Measurements from ENCODE around the gene PPFIA1. TPM values are rescaled to one million over a fixed set of nuclear protein-coding genes. Genes with fewer than 3 reads are reported as not detected.

The PPFIA1 gene
- total RNA-seq, 1 donor = 37.1 TPM

GRCh38 chr11:70307176-70307575 is 36.7 kb downstream of the PPFIA1 start:
- TF ChIP-seq CTCF (IDR thresholded peaks at IDR 0.05; ENCODE audit: insufficient read depth, low read length) = no peak
- H3K4me3 ChIP-seq (ENCODE audit: low read depth, low read length) = no peak overlapping the region
- DNase-seq (ENCODE audit: low read depth) = peak; percentile 44

GRCh38 chr11:70311616-70312015 is 41.1 kb downstream of the PPFIA1 start:
- H3K4me3 ChIP-seq (ENCODE audit: low read depth, low read length) = no peak overlapping the region
- DNase-seq (ENCODE audit: low read depth) = no peak
- no peak for TF ChIP-seq CTCF (IDR thresholded peaks at IDR 0.05; ENCODE audit: insufficient read depth, low read length)

- DNase-seq (ENCODE audit: low read depth) = no peak
- TF ChIP-seq CTCF (IDR thresholded peaks at IDR 0.05; ENCODE audit: insufficient read depth, low read length) = no peak
- no peak overlapping the region for H3K4me3 ChIP-seq (ENCODE audit: low read depth, low read length)
Measured at GRCh38 chr11:70312401-70313357, 42.2 kb downstream of the PPFIA1 start.

- no peak for DNase-seq (ENCODE audit: low read depth)
- no peak for TF ChIP-seq CTCF (IDR thresholded peaks at IDR 0.05; ENCODE audit: insufficient read depth, low read length)
- no peak overlapping the region for H3K4me3 ChIP-seq (ENCODE audit: low read depth, low read length)
Measured at GRCh38 chr11:70313945-70314344, 43.5 kb downstream of the PPFIA1 start.

- no peak for DNase-seq (ENCODE audit: low read depth)
- TF ChIP-seq CTCF (IDR thresholded peaks at IDR 0.05; ENCODE audit: insufficient read depth, low read length) = no peak
- no peak overlapping the region for H3K4me3 ChIP-seq (ENCODE audit: low read depth, low read length)
Measured at GRCh38 chr11:70314730-70315129, 44.2 kb downstream of the PPFIA1 start.

- TF ChIP-seq CTCF (IDR thresholded peaks at IDR 0.05; ENCODE audit: insufficient read depth, low read length) = no peak
- no peak for DNase-seq (ENCODE audit: low read depth)
- no peak overlapping the region for H3K4me3 ChIP-seq (ENCODE audit: low read depth, low read length)
Measured at GRCh38 chr11:70315716-70316115, 45.2 kb downstream of the PPFIA1 start.
